HEK293T (cell line): ENCODE results near the gene AGAP3.

Experiments used
- CTCF ChIA-PET: fragments of 350-600 bp; formaldehyde crosslinking; extraction: SDS; loops from one replicate; lab custom pipeline; 2021; ENCODE audit warnings: antibody characterized with exemption, inconsistent platforms; lab: Yijun Ruan, JAX
- POLR2A ChIA-PET: fragments of 350-600 bp; formaldehyde crosslinking; extraction: SDS; loops from one replicate; lab custom pipeline; 2020; ENCODE audit warnings: antibody characterized with exemption, inconsistent platforms; lab: Yijun Ruan, JAX
- DNase-seq: peaks from one replicate; pipeline ENCODE4 v3.0.0; 2012; ENCODE audit warnings: mixed read lengths; ENCODE audit errors: extremely low spot score
- ARNT ChIP-seq: fragments of 450-650 bp; IDR thresholded peaks from 2 replicates; pipeline ENCODE4 v1.6.1; 2017; ENCODE audit warnings: mild to moderate bottlenecking
- BHLHE40 ChIP-seq: fragments of 450-650 bp; IDR thresholded peaks from 2 replicates; pipeline ENCODE4 v1.6.1; 2016; ENCODE audit warnings: mild to moderate bottlenecking, moderate library complexity, borderline replicate concordance
- CTBP1 ChIP-seq: fragments of 450-650 bp; IDR thresholded peaks from 2 replicates; pipeline ENCODE4 v1.6.1; 2016; ENCODE audit warnings: borderline replicate concordance
- ELF4 ChIP-seq: fragments of 450-650 bp; IDR thresholded peaks from 2 replicates; pipeline ENCODE4 v1.6.1; 2017; ENCODE audit warnings: antibody characterized with exemption
- FOXA1 ChIP-seq: fragments of 450-650 bp; IDR thresholded peaks from 2 replicates; pipeline ENCODE4 v1.6.1; 2016; ENCODE audit warnings: mild to moderate bottlenecking
- FOXK2 ChIP-seq: fragments of 450-650 bp; IDR thresholded peaks from 2 replicates; pipeline ENCODE4 v1.6.1; 2016; ENCODE audit warnings: mild to moderate bottlenecking
- FOXM1 ChIP-seq: fragments of 450-650 bp; IDR thresholded peaks from 2 replicates; pipeline ENCODE4 v1.6.1; 2017; ENCODE audit warnings: mild to moderate bottlenecking, borderline replicate concordance
- HDGF ChIP-seq: fragments of 450-650 bp; IDR thresholded peaks from 2 replicates; pipeline ENCODE4 v1.6.1; 2017; ENCODE audit warnings: antibody characterized with exemption, borderline replicate concordance
- L3MBTL2 ChIP-seq: fragments of 450-650 bp; conservative IDR thresholded peaks from 2 replicates; pipeline ENCODE4 v1.6.1; 2016; ENCODE audit warnings: mild to moderate bottlenecking
- LEF1 ChIP-seq: fragments of 450-650 bp; IDR thresholded peaks from 2 replicates; pipeline ENCODE4 v1.6.1; 2017; ENCODE audit warnings: mild to moderate bottlenecking, borderline replicate concordance
- NFRKB ChIP-seq: fragments of 450-650 bp; IDR thresholded peaks from 2 replicates; pipeline ENCODE4 v1.6.1; 2016; ENCODE audit warnings: mild to moderate bottlenecking, moderate library complexity
- SP1 ChIP-seq: fragments of 450-650 bp; IDR thresholded peaks from 2 replicates; pipeline ENCODE4 v1.6.1; 2017
- SUZ12 ChIP-seq: fragments of 450-650 bp; IDR thresholded peaks from 2 replicates; pipeline ENCODE4 v1.6.1; 2016; ENCODE audit warnings: mild to moderate bottlenecking
- TARDBP ChIP-seq: fragments of 450-650 bp; IDR thresholded peaks from 2 replicates; pipeline ENCODE4 v1.6.1; 2016
- ZNF384 ChIP-seq: fragments of 450-650 bp; IDR thresholded peaks from 2 replicates; pipeline ENCODE4 v1.6.1; 2016
- TF ChIP-seq, protein P1 (sequence below): fragments of 450-650 bp; IDR thresholded peaks from 2 replicates; pipeline ENCODE4 v1.6.1; 2016

The AGAP3 gene

DNA sequence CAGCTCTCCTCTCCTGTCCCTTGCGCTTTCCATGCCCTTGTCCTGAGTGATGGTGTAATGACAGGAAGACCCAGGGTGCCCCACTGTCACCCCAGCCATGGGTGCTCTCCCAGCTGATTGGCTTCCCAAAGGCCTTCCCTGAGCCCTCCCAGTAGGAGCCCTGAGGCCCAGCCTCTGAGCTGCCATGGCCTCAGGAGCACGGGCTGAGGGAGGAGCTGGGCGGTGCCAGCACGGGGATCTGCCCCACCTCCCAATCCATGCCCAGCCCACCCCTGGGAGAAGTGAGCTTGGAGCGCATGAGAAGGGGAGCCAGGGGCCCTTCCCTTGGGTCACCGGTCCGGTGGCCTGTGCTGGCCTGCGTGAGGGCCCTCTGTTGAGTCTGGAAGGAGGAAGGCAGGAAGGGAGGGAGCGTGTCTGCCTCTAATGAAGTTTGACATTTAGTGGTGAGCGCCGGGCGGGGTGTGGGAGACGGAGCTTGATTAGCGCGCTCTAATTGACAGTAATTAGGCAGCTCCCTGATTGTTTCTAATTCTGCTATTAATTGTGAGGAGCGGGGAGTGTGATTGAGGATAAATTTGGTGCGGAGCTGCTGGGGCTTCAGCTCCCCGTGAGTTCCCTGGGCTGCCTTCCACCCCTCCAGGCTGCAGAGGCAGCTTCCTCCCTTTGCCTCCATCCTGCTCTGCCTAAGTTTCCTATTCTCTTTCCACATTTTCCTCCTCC is 53.0 kb downstream of the AGAP3 start:
- no peak for DNase-seq
- POLR2A ChIA-PET: interaction anchor here (1.3 kb wide), 1 partner anchor 88 kb away, joined by 4 read pairs; the partner anchor contains the start of gene ABCF2
- TF ChIP-seq FOXA1 (no peak), TARDBP (no peak), LEF1 (no peak), BHLHE40 (no peak), HDGF (no peak), NFRKB (no peak), ZNF384 (no peak), ELF4 (no peak)
- TF ChIP-seq, protein P1, sequence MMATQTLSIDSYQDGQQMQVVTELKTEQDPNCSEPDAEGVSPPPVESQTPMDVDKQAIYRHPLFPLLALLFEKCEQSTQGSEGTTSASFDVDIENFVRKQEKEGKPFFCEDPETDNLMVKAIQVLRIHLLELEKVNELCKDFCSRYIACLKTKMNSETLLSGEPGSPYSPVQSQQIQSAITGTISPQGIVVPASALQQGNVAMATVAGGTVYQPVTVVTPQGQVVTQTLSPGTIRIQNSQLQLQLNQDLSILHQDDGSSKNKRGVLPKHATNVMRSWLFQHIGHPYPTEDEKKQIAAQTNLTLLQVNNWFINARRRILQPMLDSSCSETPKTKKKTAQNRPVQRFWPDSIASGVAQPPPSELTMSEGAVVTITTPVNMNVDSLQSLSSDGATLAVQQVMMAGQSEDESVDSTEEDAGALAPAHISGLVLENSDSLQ: no peak
- CTCF ChIA-PET: interaction anchor here (0.8 to 1.3 kb wide), 4 partner anchors 8 to 15 kb away, joined by 3 to 6 read pairs (median 3); no protein-coding TSS in a partner anchor

- ChIA-PET POLR2A (interaction anchor here (1.3 kb wide), 1 partner anchor 88 kb away, joined by 4 read pairs; the partner anchor contains the start of gene ABCF2), CTCF (interaction anchor here (1.2 kb wide), 1 partner anchor 9 kb away, joined by 3 read pairs; no protein-coding TSS in a partner anchor)
- TF ChIP-seq SP1 (no peak), TARDBP (no peak), HDGF (no peak), FOXM1 (no peak), SUZ12 (no peak), L3MBTL2 (no peak), CTBP1 (no peak), NFRKB (no peak), LEF1 (no peak), ARNT (no peak), ELF4 (no peak), FOXA1 (no peak), ZNF384 (no peak), FOXK2 (no peak), BHLHE40 (no peak)
- TF ChIP-seq, protein P1: no peak
- no peak for DNase-seq
These were observed 53.5 kb downstream of the AGAP3 start for GRCh38 chr7:151139791-151140190.

DNA sequence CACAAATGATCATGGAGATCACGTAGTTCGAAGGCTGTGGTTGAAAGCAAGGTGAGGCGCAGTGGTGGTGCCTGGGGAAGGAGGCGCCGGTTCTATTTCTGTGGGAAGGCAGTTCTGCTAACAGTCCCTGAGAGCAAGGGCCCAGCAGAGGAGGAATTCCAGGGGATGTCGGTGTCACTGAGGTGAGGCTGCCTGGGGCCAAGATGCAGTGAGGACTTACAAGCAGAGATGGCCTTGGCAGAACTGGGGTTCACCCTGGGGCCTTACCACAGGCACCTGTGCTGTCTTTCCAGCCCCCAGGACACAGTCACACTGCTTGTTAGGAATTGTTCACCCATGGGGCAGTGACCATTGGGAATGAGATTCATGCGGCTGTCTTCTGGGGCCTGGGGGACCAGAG is 54.6 kb downstream of the AGAP3 start:
- POLR2A ChIA-PET: interaction anchor here (0.7 kb wide), 1 partner anchor 86 kb away, joined by 3 read pairs; the partner anchor contains the start of gene ABCF2
- DNase-seq: no peak
- CTCF ChIA-PET: no interaction called here
- TF ChIP-seq NFRKB: no peak
- no peak for TF ChIP-seq LEF1
- no peak for TF ChIP-seq CTBP1
- TF ChIP-seq SUZ12: no peak
- TF ChIP-seq HDGF: no peak
- TF ChIP-seq ELF4: no peak
- no peak for TF ChIP-seq FOXA1
- no peak for TF ChIP-seq BHLHE40
- no peak for TF ChIP-seq FOXM1
- no peak for TF ChIP-seq ZNF384
- no peak for TF ChIP-seq SP1
- TF ChIP-seq, protein P1: no peak
- TF ChIP-seq FOXK2: no peak
- TF ChIP-seq ARNT: no peak
- no peak for TF ChIP-seq L3MBTL2
- no peak for TF ChIP-seq TARDBP

- TF ChIP-seq LEF1: no peak
- DNase-seq: no peak
- ChIA-PET CTCF (interaction anchor here (0.8 kb wide), 1 partner anchor 28 kb away, joined by 3 read pairs; no protein-coding TSS in a partner anchor), POLR2A (interaction anchor here (0.7 kb wide), 1 partner anchor 86 kb away, joined by 3 read pairs; the partner anchor contains the start of gene ABCF2)
These were observed 55.1 kb downstream of the AGAP3 start for GRCh38 chr7:151141311-151141854.

DNA sequence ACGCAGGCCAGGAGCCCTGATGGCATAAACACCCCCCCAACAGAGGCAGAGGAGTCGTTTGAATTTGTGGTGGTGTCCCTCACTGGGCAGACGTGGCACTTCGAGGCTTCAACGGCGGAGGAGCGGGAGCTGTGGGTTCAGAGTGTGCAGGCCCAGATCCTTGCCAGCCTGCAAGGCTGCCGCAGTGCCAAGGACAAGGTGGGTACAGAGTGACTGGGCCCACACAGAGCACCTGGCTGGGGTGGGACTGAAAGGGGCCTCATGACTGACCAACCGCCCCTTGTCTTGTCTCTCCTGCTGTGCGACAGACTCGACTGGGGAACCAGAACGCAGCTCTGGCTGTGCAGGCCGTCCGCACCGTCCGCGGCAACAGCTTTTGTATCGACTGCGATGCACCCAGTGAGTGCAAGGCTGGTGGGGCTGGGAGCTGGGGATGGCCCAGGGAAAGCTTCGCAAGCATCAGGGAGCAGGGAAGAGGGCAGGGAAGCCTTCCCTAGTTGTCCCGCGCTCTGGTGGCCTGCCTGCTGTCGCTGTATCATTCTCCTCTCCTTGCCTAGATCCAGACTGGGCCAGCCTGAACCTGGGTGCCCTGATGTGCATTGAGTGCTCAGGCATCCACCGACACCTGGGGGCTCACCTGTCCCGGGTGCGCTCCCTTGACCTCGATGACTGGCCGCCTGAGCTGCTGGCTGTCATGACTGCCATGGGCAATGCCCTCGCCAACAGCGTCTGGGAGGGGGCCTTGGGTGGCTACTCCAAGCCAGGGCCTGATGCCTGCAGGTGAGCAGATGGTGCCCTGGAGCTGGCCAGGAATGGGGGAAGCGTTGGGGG is 55.8 kb downstream of the AGAP3 start:
- no peak for DNase-seq
- ChIA-PET POLR2A (no interaction called here), CTCF (interaction anchor here (0.8 kb wide), 1 partner anchor 28 kb away, joined by 3 read pairs; no protein-coding TSS in a partner anchor)
- no peak for TF ChIP-seq HDGF
- no peak for TF ChIP-seq ELF4
- no peak for TF ChIP-seq SP1
- no peak for TF ChIP-seq TARDBP
- no peak for TF ChIP-seq LEF1
- TF ChIP-seq ZNF384: no peak
